Measurements from ENCODE around the gene C1orf159. TPM values are rescaled to one million over a fixed set of nuclear protein-coding genes. Genes with fewer than 3 reads are reported as not detected.

The C1orf159 gene
- total and polyA plus RNA-seq, 2 of the 8 experiments (the other 6 are each of a cell fraction or from before 2014, with no cell fraction given) = 10.0 to 10.9 TPM

DNA sequence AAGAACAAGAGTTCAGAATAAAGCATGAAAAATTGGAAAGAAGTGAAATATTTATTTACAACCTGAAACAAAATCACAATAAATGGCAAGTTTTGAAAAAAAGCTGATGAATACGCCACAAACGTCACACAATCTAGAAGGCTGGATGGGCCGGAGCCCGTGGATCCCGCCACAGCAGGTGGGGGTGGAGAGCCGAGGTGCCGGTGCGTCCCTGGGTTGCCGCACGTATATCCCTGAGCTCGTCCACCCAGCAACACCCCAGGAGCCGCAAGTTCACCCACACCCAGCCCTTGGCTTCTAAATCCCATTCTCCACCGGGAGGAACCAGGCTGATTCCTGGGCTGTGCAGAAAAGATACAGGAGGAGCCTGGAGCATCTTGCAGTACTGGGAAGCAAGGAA, 32.2 kb upstream of the C1orf159 start (continued):
- TF ChIP-seq MAFK (IDR thresholded peaks at IDR 0.05; ENCODE audit: low read depth, low read length) = no peak
- TF ChIP-seq TEAD4 (IDR thresholded peaks at IDR 0.05; ENCODE audit: low read depth, low read length) = no peak
- TF ChIP-seq POLR2AphosphoS5 (IDR thresholded peaks at IDR 0.05; ENCODE audit: low read depth, low read length) = no peak
- TF ChIP-seq SP4 (IDR thresholded peaks at IDR 0.05; ENCODE audit: low read length) = no peak

Data from H1 (cell line).